Activated CD4-positive, alpha-beta T cell treated with anti-CD3 and anti-CD28 coated beads for 24 hours (primary cell): ENCODE results near the gene PSME1.
A peak's percentile ranks its signal among the peaks of the same experiment; 100 is the strongest.

Experiments
- DNase-seq, 2 donors: peaks; one replicate each; pipeline ENCODE4 v3.0.0-alpha.2; 2020; ENCODE audit warnings: low read depth in 2 of 2

Gene PSME1

GRCh38 chr14:24146978-24147760 lies 11.2 kb downstream of the PSME1 start, which contains the start of gene RNF31:
Gene RNF31, plus strand, starts transcription at chr14:24147498. Its CDS starts 201 bp downstream, at chr14:24147699.
- DNase-seq, result peak; percentile 97 to 98

- no peak for DNase-seq
Measured at GRCh38 chr14:24147761-24148428, 11.9 kb downstream of the PSME1 start.

- DNase-seq, result no peak
Measured at GRCh38 chr14:24149302-24149969, 13.4 kb downstream of the PSME1 start.

GRCh38 chr14:24150061-24150460 lies 14.1 kb downstream of the PSME1 start:
- no peak for DNase-seq

- no peak for DNase-seq
Measured at GRCh38 chr14:24150567-24150966, 14.6 kb downstream of the PSME1 start.

- no peak for DNase-seq
Measured at GRCh38 chr14:24150993-24151392, 15.0 kb downstream of the PSME1 start.

GRCh38 chr14:24151404-24152080 lies 15.5 kb downstream of the PSME1 start:
- no peak for DNase-seq

GRCh38 chr14:24155100-24155499 lies 19.1 kb downstream of the PSME1 start:
- no peak for DNase-seq

GRCh38 chr14:24156840-24157239 lies 20.8 kb downstream of the PSME1 start:
- DNase-seq, result no peak

- DNase-seq, result no peak
Measured at GRCh38 chr14:24157331-24157730, 21.3 kb downstream of the PSME1 start.

- no peak for DNase-seq
Measured at GRCh38 chr14:24159777-24160498, 23.9 kb downstream of the PSME1 start.

GRCh38 chr14:24160499-24160849 lies 24.5 kb downstream of the PSME1 start:
- DNase-seq, result no peak

- peak; percentile 95 to 99 for DNase-seq
Measured at GRCh38 chr14:24160850-24161804, 25.1 kb downstream of the PSME1 start, which contains the start of gene IRF9. Gene IRF9, plus strand, starts transcription at chr14:24161265. Its CDS starts 880 bp downstream, at chr14:24162145.

- DNase-seq, result no peak
Measured at GRCh38 chr14:24162093-24162492, 26.1 kb downstream of the PSME1 start.

- DNase-seq, result no peak
Measured at GRCh38 chr14:24164518-24164991, 28.6 kb downstream of the PSME1 start.

GRCh38 chr14:24165785-24166184 lies 29.8 kb downstream of the PSME1 start:
- DNase-seq, result no peak

- DNase-seq, result no peak
Measured at GRCh38 chr14:24167469-24168114, 31.6 kb downstream of the PSME1 start.

GRCh38 chr14:24171422-24172260 lies 35.6 kb downstream of the PSME1 start, which contains the start of gene REC8:
Gene REC8, plus strand, starts transcription at chr14:24172080. Its CDS starts 473 bp downstream, at chr14:24172553.
- DNase-seq, result peak in 1 of 2 donors; percentile 58
